Keratinocyte (primary cell): Measurements from ENCODE around the gene FOXL2. TPM values are rescaled to one million over a fixed set of nuclear protein-coding genes. Genes with fewer than 3 reads are reported as not detected.

Experiments
- DNase-seq: peaks from one replicate; pipeline ENCODE4 v3.0.0-alpha.2; 2011; ENCODE audit warnings: low read depth, missing footprints, low spot score
- FAIRE-seq: peaks from 2 replicates; lab custom pipeline; 2011; peaks lifted over from hg19 to GRCh38; lab: Jason Lieb, UNC
- H2AFZ ChIP-seq: 2 replicates; pipeline ENCODE4 v1.6.0; 2012; ENCODE audit warnings: low read length, control low read depth, inconsistent platforms; ENCODE audit not compliant: control insufficient read depth
- H3K27ac ChIP-seq: 2 replicates; pipeline ENCODE4 v1.5.1; 2011; ENCODE audit warnings: low read length; ENCODE audit not compliant: control insufficient read depth, insufficient read depth
- H3K27me3 ChIP-seq: 3 replicates; pipeline ENCODE4 v1.6.0; 2011; ENCODE audit warnings: low read length; ENCODE audit not compliant: control insufficient read depth, insufficient read depth; ENCODE audit errors: extremely low read depth
- H3K36me3 ChIP-seq, 2 experiments: 2 replicates in 1 of 2; 3 replicates in 1 of 2; pipeline ENCODE4 v1.5.1; 2011; ENCODE audit warnings: low read length in 2 of 2, mild to moderate bottlenecking in 1 of 2; ENCODE audit not compliant: control insufficient read depth in 2 of 2, insufficient read depth in 2 of 2; ENCODE audit errors: extremely low read depth in 1 of 2
- H3K4me1 ChIP-seq: 3 replicates; pipeline ENCODE4 v1.5.1; 2011; ENCODE audit warnings: low read length; ENCODE audit not compliant: control insufficient read depth, insufficient read depth; ENCODE audit errors: extremely low read depth
- H3K4me2 ChIP-seq: 3 replicates; pipeline ENCODE4 v1.6.0; 2011; ENCODE audit warnings: low read depth, low read length; ENCODE audit not compliant: control insufficient read depth, insufficient read depth; ENCODE audit errors: extremely low read depth
- H3K4me3 ChIP-seq, 3 experiments: fragments of 200-600 bp in 1 of 3; sonication (generic) in 1 of 3; 2 replicates in 2 of 3; 3 replicates in 1 of 3; pipeline ENCODE4 v1.5.1; 2011 to 2016; ENCODE audit warnings: low read length in 3 of 3, mild to moderate bottlenecking in 3 of 3, control low read depth in 2 of 3, inconsistent platforms in 1 of 3, low read depth in 1 of 3, mixed read lengths in 1 of 3, mixed run types in 1 of 3, moderate library complexity in 1 of 3; ENCODE audit not compliant: control insufficient read depth in 2 of 3, insufficient read depth in 2 of 3; ENCODE audit errors: extremely low read depth in 1 of 3
- H3K79me2 ChIP-seq: 2 replicates; pipeline ENCODE4 v1.6.0; 2012; ENCODE audit warnings: low read length; ENCODE audit not compliant: control insufficient read depth, insufficient read depth
- H3K9ac ChIP-seq: 3 replicates; pipeline ENCODE4 v1.6.0; 2011; ENCODE audit warnings: low read length; ENCODE audit not compliant: control insufficient read depth, insufficient read depth; ENCODE audit errors: extremely low read depth
- H3K9me1 ChIP-seq: 3 replicates; pipeline ENCODE4 v1.6.0; 2011; ENCODE audit warnings: low read length; ENCODE audit not compliant: control insufficient read depth, insufficient read depth; ENCODE audit errors: extremely low read depth
- H3K9me3 ChIP-seq: 2 replicates; pipeline ENCODE4 v1.5.1; 2012; ENCODE audit warnings: low read depth, low read length; ENCODE audit not compliant: control insufficient read depth
- H4K20me1 ChIP-seq: 3 replicates; pipeline ENCODE4 v1.6.0; 2011; ENCODE audit warnings: low read length; ENCODE audit not compliant: control insufficient read depth, insufficient read depth; ENCODE audit errors: extremely low read depth
- CTCF ChIP-seq, 3 experiments: IDR thresholded peaks in 1 of 3; conservative IDR thresholded peaks in 1 of 3; optimal IDR thresholded peaks in 1 of 3; 2 replicates in 2 of 3; 3 replicates in 1 of 3; pipeline versions ENCODE3 to v1.5.1; 2011; ENCODE audit warnings: low read length in 3 of 3, mild to moderate bottlenecking in 3 of 3, moderate library complexity in 2 of 3, control low read depth in 1 of 3, inconsistent platforms in 1 of 3; ENCODE audit not compliant: insufficient read depth in 2 of 3; ENCODE audit errors: extremely low read depth in 1 of 3
- EZH2 ChIP-seq: IDR thresholded peaks from one replicate; pipeline ENCODE4 v1.6.1; 2012; ENCODE audit warnings: inconsistent platforms, mild to moderate bottlenecking, low read length, moderate library complexity
- dilution Hi-C: fragments of 300-500 bp; cut with MboI; formaldehyde crosslinking; loops from one replicate; pipeline ENCODE4 v1.7.0; 2020; ENCODE audit warnings: low sequenced_read_pairs; ENCODE audit not compliant: extremely low pct_ligation_motif_present
- polyA plus RNA-seq, 5 experiments: library from polyadenylated mRNA; depleted of rRNA in 3 of 5; stranded (reverse) in 3 of 5; stranded (forward) in 1 of 5; unstranded in 1 of 5; fragments of >200 nt; gene quantifications; 1 replicate in 1 of 5; 2 replicates in 3 of 5; 3 replicates in 1 of 5; pipeline versions ENCODE4 v1.2.1 to v1.2.3, GENCODE V29; 2011 to 2012; ENCODE audit warnings: missing spikeins in 2 of 5, low read depth in 1 of 5, low replicate concordance in 1 of 5

FOXL2 gene
- polyA plus RNA-seq, 1 donor (not counting 4 experiments of a cell fraction or from before 2014, with no cell fraction given) = 0.25 TPM

GRCh38 chr3:138964923-138965322, 18.0 kb upstream of the FOXL2 start:
- DNase-seq = no peak
- Histone ChIP-seq H2AFZ (no peak overlapping the region), H3K9ac (no peak overlapping the region), H3K9me1 (no peaks in the 10 kb centered on the region), H3K27me3 (peaks cover 23% of the 10 kb centered on the region), H3K79me2 (no peaks in the 10 kb centered on the region), H3K4me3 (no peak overlapping the region), H3K4me2 (no peak overlapping the region), H3K36me3 (no peaks in the 10 kb centered on the region), H3K4me1 (no peaks in the 10 kb centered on the region), H4K20me1 (no peaks in the 10 kb centered on the region), H3K9me3 (no peaks in the 10 kb centered on the region), H3K27ac (no peak overlapping the region)
- dilution Hi-C loops = no loop called here
- no peak for TF ChIP-seq EZH2
- TF ChIP-seq CTCF (optimal IDR thresholded peaks at IDR 0.05 in 1 of 3, IDR thresholded peaks at IDR 0.05 in 1 of 3, conservative IDR thresholded peaks at IDR 0.05 in 1 of 3; ENCODE audit: extremely low read depth in 1 of 3, insufficient read depth in 2 of 3, low read length in 3 of 3) = no peak
- no peak for FAIRE-seq

- H3K79me2 ChIP-seq = no peaks in the 10 kb centered on the region
- no peak overlapping the region for H3K4me2 ChIP-seq
- H2AFZ ChIP-seq = no peak overlapping the region
- FAIRE-seq = no peak
- no peak overlapping the region for H3K9ac ChIP-seq
- DNase-seq = no peak
- no peaks in the 10 kb centered on the region for H3K9me1 ChIP-seq
- no peak overlapping the region for H3K4me3 ChIP-seq
- H3K4me1 ChIP-seq = no peaks in the 10 kb centered on the region
- H3K27ac ChIP-seq = no peak overlapping the region
- H3K9me3 ChIP-seq = no peaks in the 10 kb centered on the region
- TF ChIP-seq EZH2 = no peak
- no peak for TF ChIP-seq CTCF (optimal IDR thresholded peaks at IDR 0.05 in 1 of 3, IDR thresholded peaks at IDR 0.05 in 1 of 3, conservative IDR thresholded peaks at IDR 0.05 in 1 of 3; ENCODE audit: extremely low read depth in 1 of 3, insufficient read depth in 2 of 3, low read length in 3 of 3)
- dilution Hi-C loops = no loop called here
- H3K27me3 ChIP-seq = peaks cover 30% of the 10 kb centered on the region
- H4K20me1 ChIP-seq = no peaks in the 10 kb centered on the region
- no peaks in the 10 kb centered on the region for H3K36me3 ChIP-seq
Observed at GRCh38 chr3:138964264-138964663, 17.3 kb upstream of the FOXL2 start.
